Prostate gland (tissue), 2 donors: Measurements from ENCODE around the gene ZAP70. TPM values are rescaled to one million over a fixed set of nuclear protein-coding genes. Genes with fewer than 3 reads are reported as not detected.

Source experiments
- DNase-seq: peaks from one replicate; pipeline ENCODE4 v3.0.0-alpha.2; 2019; ENCODE audit warnings: low spot score
- H3K27ac ChIP-seq, 2 donors: fragments of 200-600 bp; sonication (generic); 2 replicates each; pipeline ENCODE4 v1.5.1; 2017 to 2019
- H3K27me3 ChIP-seq: fragments of 200-600 bp; sonication (generic); replicated peaks from 2 replicates; pipeline ENCODE4 v1.5.1; 2019; ENCODE audit not compliant: insufficient read depth
- H3K36me3 ChIP-seq, 2 donors: fragments of 200-600 bp; sonication (generic); 1 replicate in 1 of 2; 2 replicates in 1 of 2; pipeline versions ENCODE4 v1.5.1 to v1.8.1; 2017 to 2019
- H3K4me1 ChIP-seq: fragments of 200-600 bp; sonication (generic); replicated peaks from 2 replicates; pipeline ENCODE4 v1.5.1; 2019
- H3K4me3 ChIP-seq, 2 donors: fragments of 200-600 bp; sonication (generic); 2 replicates each; pipeline ENCODE4 v1.5.1; 2017 to 2019
- H3K9me3 ChIP-seq: fragments of 200-600 bp; sonication (generic); 2 replicates; pipeline ENCODE4 v1.5.1; 2017
- CTCF ChIP-seq, 4 experiments: fragments of 200-600 bp in 2 of 4; fragments of 450-650 bp in 2 of 4; sonication (generic) in 2 of 4; IDR thresholded peaks; 1 replicate in 3 of 4; 2 replicates in 1 of 4; pipeline ENCODE4 v1.5.1; 2016 to 2019; ENCODE audit warnings: antibody characterized with exemption in 4 of 4, mild to moderate bottlenecking in 2 of 4, moderate library complexity in 2 of 4
- POLR2A ChIP-seq: fragments of 450-650 bp; IDR thresholded peaks from one replicate; pipeline ENCODE4 v1.6.1; 2016; ENCODE audit warnings: antibody characterized with exemption, mild to moderate bottlenecking
- POLR2AphosphoS5 ChIP-seq: sonication (generic); formaldehyde crosslinking; IDR thresholded peaks from one replicate; pipeline ENCODE4 v1.6.1; 2017; ENCODE audit warnings: antibody characterized with exemption
- WGBS: methylation state at CpG from one replicate; pipeline ENCODE4 v1.1.5; 2018; 5-methylcytosine and 5-hydroxymethylcytosine counted together
- intact Hi-C: fragments of 100-400 bp; cut with DNase I; formaldehyde crosslinking; loops from one replicate; pipeline ENCODE4 v1.14.2; 2022
- total RNA-seq, 2 donors: library from RNA; depleted of rRNA; stranded (reverse); fragments of >200 nt; gene quantifications; one replicate each; pipeline ENCODE4 v1.1.0, GENCODE V29; 2016

Gene ZAP70
- total RNA-seq, 2 donors from 2014 or later, result 1.8 to 3.9 TPM

GRCh38 chr2:97745474-97746174 lies 32.2 kb downstream of the ZAP70 start:
- DNase-seq, result no peak
- Histone ChIP-seq H3K36me3 (no peaks in the 10 kb centered on the region), H3K4me1 (no peaks in the 10 kb centered on the region), H3K27me3 (no peaks in the 10 kb centered on the region), H3K27ac (no peak overlapping the region), H3K4me3 (no peak overlapping the region), H3K9me3 (no peaks in the 10 kb centered on the region)
- no peak for TF ChIP-seq POLR2AphosphoS5
- no peak for TF ChIP-seq POLR2A
- TF ChIP-seq CTCF (IDR thresholded peaks at IDR 0.05), result no peak
- 51% methylated on average over 10 of the region's 10 CpGs for WGBS
- intact Hi-C loops, result no loop called here

- Histone ChIP-seq H3K9me3 (no peaks in the 10 kb centered on the region), H3K36me3 (no peaks in the 10 kb centered on the region), H3K27ac (no peak overlapping the region), H3K27me3 (no peaks in the 10 kb centered on the region), H3K4me3 (no peak overlapping the region), H3K4me1 (no peaks in the 10 kb centered on the region)
- intact Hi-C loops, result no loop called here
- DNase-seq, result no peak
- WGBS, result 79% methylated on average over 3 of the region's 3 CpGs
- TF ChIP-seq CTCF (IDR thresholded peaks at IDR 0.05), result no peak
- TF ChIP-seq POLR2A, result no peak
- no peak for TF ChIP-seq POLR2AphosphoS5
Observed at GRCh38 chr2:97747285-97747684, 33.9 kb downstream of the ZAP70 start.

- Histone ChIP-seq H3K27me3 (no peaks in the 10 kb centered on the region), H3K4me3 (no peak overlapping the region), H3K9me3 (no peaks in the 10 kb centered on the region), H3K36me3 (no peaks in the 10 kb centered on the region), H3K27ac (no peak overlapping the region), H3K4me1 (no peaks in the 10 kb centered on the region)
- intact Hi-C loops, result no loop called here
- no peak for DNase-seq
- 84% methylated on average over 4 of the region's 4 CpGs for WGBS
- no peak for TF ChIP-seq POLR2AphosphoS5
- TF ChIP-seq POLR2A, result no peak
- no peak for TF ChIP-seq CTCF (IDR thresholded peaks at IDR 0.05)
Observed at GRCh38 chr2:97747716-97748115, 34.3 kb downstream of the ZAP70 start.

- no peak for DNase-seq
- Histone ChIP-seq H3K27me3 (no peaks in the 10 kb centered on the region), H3K27ac (no peak overlapping the region), H3K9me3 (no peaks in the 10 kb centered on the region), H3K4me1 (no peaks in the 10 kb centered on the region), H3K4me3 (no peak overlapping the region), H3K36me3 (no peaks in the 10 kb centered on the region)
- intact Hi-C loops, result no loop called here
- WGBS, result 58% methylated on average over 5 of the region's 5 CpGs
- no peak for TF ChIP-seq CTCF (IDR thresholded peaks at IDR 0.05)
- TF ChIP-seq POLR2AphosphoS5, result no peak
Observed at GRCh38 chr2:97749581-97749980, 36.2 kb downstream of the ZAP70 start.

- Histone ChIP-seq H3K4me1 (no peaks in the 10 kb centered on the region), H3K27ac (no peak overlapping the region), H3K36me3 (no peaks in the 10 kb centered on the region), H3K9me3 (no peaks in the 10 kb centered on the region), H3K27me3 (no peaks in the 10 kb centered on the region), H3K4me3 (no peak overlapping the region)
- WGBS, result 97% methylated on average over 4 of the region's 4 CpGs
- TF ChIP-seq CTCF (IDR thresholded peaks at IDR 0.05) (no peak), POLR2AphosphoS5 (no peak), POLR2A (no peak)
- no peak for DNase-seq
- intact Hi-C loops, result no loop called here
Observed at GRCh38 chr2:97750017-97750416, 36.6 kb downstream of the ZAP70 start.
